K562 (cell line): ENCODE measurements around the gene CSK. TPM values are rescaled to one million over a fixed set of nuclear protein-coding genes. Genes with fewer than 3 reads are reported as not detected.
A peak's percentile ranks its signal among the peaks of the same experiment; 100 is the strongest.

ENCODE experiments used
- ATAC-seq: fragments of 200-7000 bp; cut with Tn5 transposase; 3 replicates; pipeline ENCODE4 v1.9.1; 2020; ENCODE audit warnings: moderate library complexity
- BruUV-seq: library from RNA; stranded (reverse); fragments of 400-500 nt; replicated peaks from 2 replicates; lab custom pipeline; 2021; lab: Mats Ljungman, UMichigan
- CTCF ChIA-PET: fragments of 300-600 bp; formaldehyde crosslinking; extraction: SDS; loops from one replicate; lab custom pipeline; 2021; ENCODE audit warnings: low intra/inter-chr PET ratio; lab: Yijun Ruan, JAX
- POLR2A ChIA-PET: fragments of 300-600, 350-650 bp; sonication (Branson Sonifier 250); formaldehyde crosslinking; extraction: SDS; loops from one replicate; lab custom pipeline; 2021; ENCODE audit warnings: antibody characterized with exemption, inconsistent platforms; lab: Yijun Ruan, JAX
- DNase-seq, 4 experiments: peaks; one replicate each; pipeline versions ENCODE4 v3.0.0 to v3.0.0-alpha.2; 2011 to 2018; ENCODE audit warnings: low spot score in 3 of 4, mixed read lengths in 3 of 4; ENCODE audit errors: extremely low read depth in 1 of 4
- FAIRE-seq: peaks from 2 replicates; lab custom pipeline; 2011; peaks lifted over from hg19 to GRCh38; lab: Jason Lieb, UNC
- H2AFZ ChIP-seq: 2 replicates; pipeline ENCODE4 v1.6.0; 2011; ENCODE audit warnings: low read depth, low read length, control low read depth, inconsistent platforms
- H3K27ac ChIP-seq: fragments of 200-600 bp; 3 replicates; pipeline ENCODE4 v1.8.0; 2011; ENCODE audit warnings: low read depth, mild to moderate bottlenecking, control low read depth, inconsistent platforms, low read length, moderate library complexity, mixed read lengths; ENCODE audit errors: extremely low read depth
- H3K27me3 ChIP-seq, 2 experiments: fragments of 300-600 bp in 1 of 2; 2 replicates in 1 of 2; 3 replicates in 1 of 2; pipeline versions ENCODE4 v1.6.0 to v1.8.0; 2011; ENCODE audit warnings: inconsistent platforms in 2 of 2, low read length in 2 of 2, mild to moderate bottlenecking in 1 of 2, mixed read lengths in 1 of 2, moderate library complexity in 1 of 2; ENCODE audit not compliant: control insufficient read depth in 2 of 2, insufficient read depth in 2 of 2
- H3K36me3 ChIP-seq: fragments of 300-600 bp; 3 replicates; pipeline ENCODE4 v1.8.0; 2011; ENCODE audit warnings: mild to moderate bottlenecking, low read length, inconsistent platforms; ENCODE audit not compliant: control insufficient read depth, insufficient read depth
- H3K4me1 ChIP-seq, 2 experiments: fragments of 200-600 bp in 1 of 2; replicated peaks in 1 of 2; 2 replicates in 1 of 2; 3 replicates in 1 of 2; pipeline versions ENCODE4 v1.5.1 to v1.8.0; 2011; ENCODE audit warnings: inconsistent platforms in 2 of 2, low read length in 2 of 2, mild to moderate bottlenecking in 1 of 2, mixed read lengths in 1 of 2, moderate library complexity in 1 of 2; ENCODE audit not compliant: control insufficient read depth in 2 of 2, insufficient read depth in 2 of 2
- H3K4me2 ChIP-seq: 2 replicates; pipeline ENCODE4 v1.6.1; 2011; ENCODE audit warnings: low read length, control low read depth, inconsistent platforms, mixed read lengths; ENCODE audit not compliant: insufficient read depth
- H3K4me3 ChIP-seq: fragments of 200-600 bp; sonication (generic), shearing (Covaris generic); 2 replicates; pipeline ENCODE4 v1.5.1; 2016; ENCODE audit warnings: control low read depth, inconsistent platforms
- H3K79me2 ChIP-seq: fragments of 200-600 bp; 3 replicates; pipeline ENCODE4 v1.8.0; 2011; ENCODE audit warnings: low read length, inconsistent platforms; ENCODE audit not compliant: control insufficient read depth, insufficient read depth
- H3K9ac ChIP-seq, 2 experiments: 2 replicates each; pipeline versions ENCODE4 v1.6.0 to v1.6.1; 2011; ENCODE audit warnings: low read depth in 2 of 2, low read length in 2 of 2, control low read depth in 1 of 2, inconsistent platforms in 1 of 2, mild to moderate bottlenecking in 1 of 2, mixed read lengths in 1 of 2; ENCODE audit not compliant: insufficient read depth in 1 of 2
- H3K9me1 ChIP-seq: one replicate; pipeline ENCODE4 v1.6.0; 2011; ENCODE audit warnings: inconsistent platforms, mild to moderate bottlenecking, low read length, moderate library complexity; ENCODE audit not compliant: control insufficient read depth, insufficient read depth
- H3K9me3 ChIP-seq: replicated peaks from 2 replicates; pipeline ENCODE4 v1.5.1; 2011; ENCODE audit warnings: low read depth, low read length, inconsistent platforms; ENCODE audit not compliant: control insufficient read depth, insufficient read depth
- H4K20me1 ChIP-seq: replicated peaks from 2 replicates; pipeline ENCODE4 v1.6.1; 2011; ENCODE audit warnings: low read length, inconsistent platforms, mixed read lengths; ENCODE audit not compliant: control insufficient read depth, insufficient read depth
- EGR1 ChIP-seq: fragments of 450-650 bp; conservative IDR thresholded peaks from 2 replicates; pipeline ENCODE4 v1.6.1; 2017; ENCODE audit warnings: mild to moderate bottlenecking
- FOXA1 ChIP-seq: fragments of 450-650 bp; IDR thresholded peaks from 2 replicates; pipeline ENCODE4 v1.6.1; 2016; ENCODE audit warnings: mild to moderate bottlenecking, borderline replicate concordance
- POLR2G ChIP-seq: fragments of 200-400 bp; formaldehyde crosslinking; IDR thresholded peaks from 2 replicates; pipeline ENCODE4 v1.6.1; 2017; ENCODE audit warnings: low read depth, mild to moderate bottlenecking, antibody characterized with exemption, low read length, moderate library complexity
- U2AF1 ChIP-seq: fragments of 200-400 bp; formaldehyde crosslinking; optimal IDR thresholded peaks from 2 replicates; pipeline ENCODE3; 2017; ENCODE audit warnings: mild to moderate bottlenecking, low read depth, low read length, moderate library complexity
- WGBS: fragments of 100-300 bp; shearing (Covaris generic); methylation state at CpG from one replicate; pipeline ENCODE4 v1.1.6; 2016; ENCODE audit warnings: low coverage, mixed read lengths; ENCODE audit not compliant: insufficient coverage; ENCODE audit errors: missing lambda C conversion rate; 5-methylcytosine and 5-hydroxymethylcytosine counted together
- in situ Hi-C: fragments of 300-500 bp; cut with MboI; formaldehyde crosslinking; loops from 4 replicates; pipeline ENCODE4 v1.15.0; 2018; ENCODE audit warnings: inconsistent platforms, mixed read lengths
- intact Hi-C: fragments of 100-400 bp; cut with micrococcal nuclease; formaldehyde crosslinking; loops from 2 replicates; pipeline ENCODE4 v1.14.2; 2022
- polyA plus RNA-seq, 8 experiments: library from polyadenylated mRNA; depleted of rRNA in 4 of 8; stranded (reverse) in 5 of 8; unstranded in 3 of 8; fragments of >200 nt; fragmentation: Nextera tagmentation in 2 of 8; fragmentation: Illumina TruSeq in 1 of 8; extraction: Ambion mirVana in 2 of 8; extraction: Trizol in 1 of 8; gene quantifications; 2 replicates each; pipeline versions ENCODE4 v1.2.1 to v1.2.3, GENCODE V29; 2011 to 2014; ENCODE audit warnings: inconsistent platforms in 1 of 8, missing spikeins in 1 of 8
- total RNA-seq, 7 experiments: library from RNA; depleted of rRNA in 6 of 7; stranded (reverse); fragments of >200 nt in 6 of 7; fragmentation: Illumina TruSeq in 2 of 7; extraction: Trizol in 2 of 7; gene quantifications; 2 replicates each; pipeline versions ENCODE4 v1.2.1 to v1.2.3, GENCODE V29; 2011 to 2021; ENCODE audit warnings: low replicate concordance in 1 of 7

The CSK gene
- total and polyA plus RNA-seq, 9 of the 15 experiments (the other 6 are each of a cell fraction or from before 2014, with no cell fraction given), result 1.5 to 112 (median 22.5) TPM

DNA sequence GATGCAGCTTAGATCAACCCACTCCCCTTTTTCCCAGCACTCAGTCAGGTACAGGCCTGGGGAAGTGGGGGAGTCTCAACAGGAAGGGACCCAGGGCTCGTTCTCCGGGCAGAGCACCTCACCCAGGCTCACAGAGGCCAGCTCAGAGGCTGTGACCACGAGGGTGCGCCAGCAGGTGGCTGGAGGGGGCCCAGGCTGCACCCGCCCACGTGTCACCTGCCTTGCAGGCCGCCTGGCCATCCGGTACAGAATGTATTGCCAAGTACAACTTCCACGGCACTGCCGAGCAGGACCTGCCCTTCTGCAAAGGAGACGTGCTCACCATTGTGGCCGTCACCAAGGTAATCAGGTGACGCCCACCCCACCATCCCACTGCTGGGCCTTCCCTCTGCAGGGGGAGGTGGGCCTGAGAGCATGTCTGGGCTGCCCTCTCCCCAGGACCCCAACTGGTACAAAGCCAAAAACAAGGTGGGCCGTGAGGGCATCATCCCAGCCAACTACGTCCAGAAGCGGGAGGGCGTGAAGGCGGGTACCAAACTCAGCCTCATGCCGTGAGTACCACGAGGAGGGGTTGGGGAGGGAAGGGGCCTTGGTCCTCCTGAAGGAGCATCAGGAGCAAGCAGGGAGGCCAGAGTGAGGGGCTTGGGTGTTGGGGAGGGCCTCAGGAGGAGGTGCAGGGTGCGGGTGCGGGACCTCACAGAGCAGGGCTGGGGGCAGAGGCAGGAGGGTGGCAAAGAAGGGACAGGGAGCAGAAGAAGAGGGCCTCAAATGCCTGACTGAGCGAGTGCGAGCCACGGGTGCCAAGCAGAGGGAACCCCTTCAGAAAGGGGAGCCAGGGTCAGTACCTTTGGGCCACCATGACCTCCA is 16.7 kb downstream of the CSK start:
- intact Hi-C loops (no loop called here), in situ Hi-C loops (no loop called here)
- POLR2A ChIA-PET, result interaction anchor here (0.6 to 1.5 kb wide), 4 partner anchors 11 to 27 kb away, joined by 3 to 4 read pairs (median 3); no protein-coding TSS in a partner anchor
- Histone ChIP-seq H4K20me1 (peaks cover 14% of the 10 kb centered on the region), H3K27me3 (no peaks in the 10 kb centered on the region), H3K79me2 (no peaks in the 10 kb centered on the region; the same call in 2 of the 3 replicates), H3K4me1 (peaks cover 0 to 43% of the 10 kb centered on the region in 2 experiments; a peak in 3 of 5 replicates), H3K4me2 (no peak overlapping the region), H3K27ac (no peak overlapping the region), H3K9ac (0 out of 4 replicates have a peak overlapping the region, but pooled peaks of 1 of the 2 experiments have one; percentile 19), H3K4me3 (no peak overlapping the region), H3K9me3 (no peaks in the 10 kb centered on the region), H3K9me1 (peaks cover 10% of the 10 kb centered on the region), H3K36me3 (peaks cover 72% of the 10 kb centered on the region; the same call in 2 of the 3 replicates), H2AFZ (no peak overlapping the region)
- no peak for FAIRE-seq
- no peak for DNase-seq
- BruUV-seq, result no TSS peak
- 0 out of 2 replicates have a peak, but pooled peaks have one; percentile 32 for TF ChIP-seq POLR2G
- TF ChIP-seq EGR1, result 0 out of 2 replicates have a peak, but pooled peaks have one; percentile 6
- TF ChIP-seq FOXA1, result no peak
- no peak for TF ChIP-seq U2AF1
- no peak for ATAC-seq
- CTCF ChIA-PET, result interaction anchor here (2.3 kb wide), 1 partner anchor 28 kb away, joined by 41 read pairs; no protein-coding TSS in a partner anchor
- 88% methylated on average over 16 of the region's 25 CpGs for WGBS
